Measurements from ENCODE around the gene PLCD4.

The PLCD4 gene

DNA sequence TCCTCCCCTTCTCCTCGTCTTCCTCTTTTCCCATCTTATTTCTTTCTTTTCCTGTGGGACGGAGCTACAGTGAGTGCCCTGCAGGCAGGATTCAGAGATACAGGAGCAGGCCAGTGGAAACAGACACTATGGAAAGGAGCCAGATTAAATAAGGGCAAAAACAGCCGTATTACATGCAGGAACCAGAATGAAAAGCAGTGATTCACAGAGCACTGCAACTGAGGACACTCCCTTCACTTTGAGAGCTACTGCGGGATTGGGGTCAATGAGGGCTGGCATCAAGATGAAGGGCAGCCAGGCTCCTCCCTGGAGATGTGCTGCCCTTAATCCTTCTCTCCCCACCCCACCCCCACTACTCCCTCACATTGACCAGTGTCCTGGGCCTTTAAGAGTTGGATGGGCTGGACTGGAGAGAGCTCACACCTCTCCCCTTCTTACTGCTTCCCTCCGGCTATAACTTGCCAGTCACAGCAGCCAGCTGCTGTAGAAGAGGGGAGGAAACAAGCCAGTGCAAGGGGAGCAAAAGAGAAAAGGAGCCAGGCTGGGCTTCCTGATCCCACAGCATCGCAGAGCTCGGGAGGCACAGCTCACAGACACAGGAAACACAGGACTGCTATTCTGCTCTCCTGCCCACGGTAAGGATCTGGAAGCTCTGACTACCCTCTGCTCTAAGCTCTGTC is at the start of gene PLCD4:
PLCD4 (plus strand) TSS at position 464 of the 680 bp plus-strand sequence. CDS start 7,841 bp downstream, outside the sequence.
- H3K4me3 ChIP-seq (replicated peaks; ENCODE audit: low read depth, low read length) = peak within 1 kb of the TSS; percentile 51
- DNase-seq (ENCODE audit: low read depth) = peak; percentile 69
- TF ChIP-seq, protein P1, sequence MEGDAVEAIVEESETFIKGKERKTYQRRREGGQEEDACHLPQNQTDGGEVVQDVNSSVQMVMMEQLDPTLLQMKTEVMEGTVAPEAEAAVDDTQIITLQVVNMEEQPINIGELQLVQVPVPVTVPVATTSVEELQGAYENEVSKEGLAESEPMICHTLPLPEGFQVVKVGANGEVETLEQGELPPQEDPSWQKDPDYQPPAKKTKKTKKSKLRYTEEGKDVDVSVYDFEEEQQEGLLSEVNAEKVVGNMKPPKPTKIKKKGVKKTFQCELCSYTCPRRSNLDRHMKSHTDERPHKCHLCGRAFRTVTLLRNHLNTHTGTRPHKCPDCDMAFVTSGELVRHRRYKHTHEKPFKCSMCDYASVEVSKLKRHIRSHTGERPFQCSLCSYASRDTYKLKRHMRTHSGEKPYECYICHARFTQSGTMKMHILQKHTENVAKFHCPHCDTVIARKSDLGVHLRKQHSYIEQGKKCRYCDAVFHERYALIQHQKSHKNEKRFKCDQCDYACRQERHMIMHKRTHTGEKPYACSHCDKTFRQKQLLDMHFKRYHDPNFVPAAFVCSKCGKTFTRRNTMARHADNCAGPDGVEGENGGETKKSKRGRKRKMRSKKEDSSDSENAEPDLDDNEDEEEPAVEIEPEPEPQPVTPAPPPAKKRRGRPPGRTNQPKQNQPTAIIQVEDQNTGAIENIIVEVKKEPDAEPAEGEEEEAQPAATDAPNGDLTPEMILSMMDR (IDR thresholded peaks at IDR 0.05; ENCODE audit: low read length, missing control alignments) = peak; percentile 17

DNA sequence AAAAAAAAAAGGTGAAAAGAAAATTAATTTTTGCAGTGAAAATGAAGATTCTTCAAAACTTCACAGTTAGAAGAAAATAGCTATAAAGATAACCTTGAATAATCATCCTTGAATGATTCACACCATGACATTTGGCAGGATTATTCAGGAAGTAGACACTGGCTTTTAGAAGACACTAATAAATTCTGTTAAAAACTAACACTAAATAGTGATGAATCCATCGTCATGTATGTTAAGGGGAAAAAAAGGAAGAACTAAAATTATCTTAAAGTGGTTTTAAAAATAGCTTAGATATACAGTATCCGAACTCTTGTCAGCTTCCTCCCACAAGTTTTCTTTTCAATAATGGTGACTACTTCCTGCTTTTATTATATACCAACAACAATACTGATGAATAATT is 49.8 kb upstream of the PLCD4 start:
- H3K4me3 ChIP-seq (replicated peaks; ENCODE audit: low read depth, low read length) = no peak overlapping the region
- TF ChIP-seq, protein P1 (IDR thresholded peaks at IDR 0.05; ENCODE audit: low read length, missing control alignments) = no peak
- no peak for DNase-seq (ENCODE audit: low read depth)

DNA sequence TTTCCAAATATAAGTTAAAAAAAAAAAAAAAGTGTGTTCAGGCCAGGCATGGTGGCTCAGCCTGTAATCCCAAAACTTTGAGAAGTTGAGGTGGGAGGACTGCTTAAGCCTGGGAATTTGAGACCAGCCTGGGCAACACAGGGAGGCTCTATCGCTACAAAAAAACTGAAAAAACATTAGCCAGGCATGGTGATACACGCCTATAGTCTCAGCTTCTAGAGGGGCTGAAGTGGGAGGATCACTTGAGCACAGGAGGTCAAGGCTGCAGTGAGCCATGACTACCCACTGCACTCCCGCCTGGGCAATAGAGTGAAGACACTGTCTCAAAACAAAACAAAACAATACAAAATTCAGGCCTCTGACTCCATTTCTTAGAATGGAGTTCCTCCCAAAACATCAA is 48.7 kb upstream of the PLCD4 start:
- no peak for DNase-seq (ENCODE audit: low read depth)
- H3K4me3 ChIP-seq (replicated peaks; ENCODE audit: low read depth, low read length) = no peak overlapping the region
- TF ChIP-seq, protein P1 (IDR thresholded peaks at IDR 0.05; ENCODE audit: low read length, missing control alignments) = no peak

DNA sequence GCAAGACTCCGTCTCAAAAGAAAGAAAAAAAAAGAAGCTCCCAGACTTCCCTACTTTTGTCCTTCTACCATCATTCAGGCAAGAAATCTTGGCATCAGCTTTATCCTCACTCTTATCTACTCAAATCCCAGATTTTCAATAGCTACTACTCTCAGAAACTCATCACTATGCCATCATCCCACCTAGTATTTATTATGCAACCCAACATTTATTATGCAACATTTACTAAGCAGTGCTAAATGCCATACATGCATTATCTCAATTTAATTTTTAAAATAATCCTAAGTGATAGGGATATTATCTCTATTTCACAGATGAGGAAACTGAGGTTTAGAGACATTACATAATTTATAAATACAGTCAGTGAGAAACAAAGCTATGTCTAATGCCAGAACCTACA is 43.6 kb upstream of the PLCD4 start:
- TF ChIP-seq, protein P1 (IDR thresholded peaks at IDR 0.05; ENCODE audit: low read length, missing control alignments) = no peak
- no peak overlapping the region for H3K4me3 ChIP-seq (replicated peaks; ENCODE audit: low read depth, low read length)
- DNase-seq (ENCODE audit: low read depth) = no peak

DNA sequence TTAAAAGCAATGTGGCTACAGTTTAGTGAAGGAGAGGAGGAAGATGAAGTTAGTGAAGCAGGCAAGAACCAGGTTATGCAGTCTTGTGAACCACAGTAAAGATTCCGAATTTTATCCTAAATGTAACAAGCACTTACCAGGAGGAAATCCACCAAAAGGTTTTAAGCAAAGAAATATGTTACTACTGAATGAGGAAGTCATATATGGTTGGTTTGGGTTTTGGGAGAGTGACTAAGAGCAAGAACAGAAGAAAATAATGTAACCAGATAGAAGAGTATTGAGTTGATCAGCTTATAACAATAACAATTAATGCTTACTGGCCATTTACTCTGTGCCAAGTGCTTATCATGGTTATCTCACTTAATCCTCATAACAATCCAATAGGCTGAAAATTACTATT is 41.4 kb upstream of the PLCD4 start:
- TF ChIP-seq, protein P1 (IDR thresholded peaks at IDR 0.05; ENCODE audit: low read length, missing control alignments) = no peak
- no peak overlapping the region for H3K4me3 ChIP-seq (replicated peaks; ENCODE audit: low read depth, low read length)
- no peak for DNase-seq (ENCODE audit: low read depth)

DNA sequence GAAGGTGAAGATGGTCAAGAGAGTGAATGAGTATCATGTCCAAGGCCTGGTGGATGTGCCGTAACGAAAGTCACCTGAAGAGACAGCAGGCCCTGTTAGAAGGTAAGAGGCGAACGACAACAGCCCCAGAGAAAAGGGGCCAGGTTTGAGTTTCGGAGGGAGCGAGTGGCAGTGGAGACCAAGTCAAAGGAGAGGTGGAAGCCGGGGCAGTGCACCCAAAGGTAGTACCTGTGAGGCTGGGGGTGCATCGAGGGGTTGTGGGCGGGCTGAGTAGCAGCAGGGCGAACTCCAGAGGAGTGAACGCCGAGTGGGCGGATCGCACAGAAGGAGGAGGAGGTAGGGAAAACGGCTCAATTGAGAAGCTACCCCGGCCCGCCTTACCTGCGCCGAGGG is 39.9 kb upstream of the PLCD4 start:
- DNase-seq (ENCODE audit: low read depth) = no peak
- H3K4me3 ChIP-seq (replicated peaks; ENCODE audit: low read depth, low read length) = peak overlapping the region; percentile 91
- TF ChIP-seq, protein P1 (IDR thresholded peaks at IDR 0.05; ENCODE audit: low read length, missing control alignments) = no peak
